SK-N-SH (cell line): ENCODE measurements around the gene CLCN1. TPM values are rescaled to one million over a fixed set of nuclear protein-coding genes. Genes with fewer than 3 reads are reported as not detected.

Source experiments
- CTCF ChIA-PET: fragments of 300-600, 350-600 bp; formaldehyde crosslinking; extraction: SDS; loops from one replicate; lab custom pipeline; 2021; lab: Yijun Ruan, JAX
- POLR2A ChIA-PET: fragments of 350-600 bp; sonication (Branson Sonifier 250); formaldehyde crosslinking; extraction: SDS; loops from one replicate; lab custom pipeline; 2020; ENCODE audit warnings: antibody characterized with exemption, inconsistent platforms; lab: Yijun Ruan, JAX
- DNase-seq: peaks from one replicate; pipeline ENCODE4 v3.0.0; 2012
- H2AFZ ChIP-seq: fragments of 200-600 bp; sonication (generic); 2 replicates; pipeline ENCODE4 v1.8.1; 2016; ENCODE audit warnings: antibody characterized with exemption, mild to moderate bottlenecking, low read depth
- H3F3A ChIP-seq: fragments of 200-600 bp; sonication (generic); replicated peaks from 2 replicates; pipeline ENCODE3; 2016; ENCODE audit warnings: antibody characterized with exemption, mild to moderate bottlenecking; ENCODE audit not compliant: insufficient read depth
- H3K27ac ChIP-seq, 2 experiments: fragments of 200-500 bp in 1 of 2; fragments of 200-600 bp in 1 of 2; sonication (Bioruptor generic) in 1 of 2; sonication (generic), shearing (Covaris generic) in 1 of 2; 2 replicates each; pipeline versions ENCODE4 v1.5.1 to v1.6.1; 2014 to 2016; ENCODE audit warnings: low read depth in 2 of 2, inconsistent platforms in 1 of 2, low read length in 1 of 2, mild to moderate bottlenecking in 1 of 2, mixed read lengths in 1 of 2
- H3K27me3 ChIP-seq: fragments of 200-600 bp; sonication (generic), shearing (Covaris generic); 2 replicates; pipeline ENCODE4 v1.6.1; 2016; ENCODE audit warnings: mixed run types; ENCODE audit not compliant: insufficient read depth
- H3K36me3 ChIP-seq, 2 experiments: fragments of 200-500 bp in 1 of 2; fragments of 200-600 bp in 1 of 2; sonication (Bioruptor generic) in 1 of 2; sonication (generic) in 1 of 2; replicated peaks in 1 of 2; 2 replicates each; pipeline versions ENCODE3 to v1.5.1; 2014 to 2016; ENCODE audit warnings: low read length in 1 of 2, mild to moderate bottlenecking in 1 of 2; ENCODE audit not compliant: insufficient read depth in 2 of 2, control insufficient read depth in 1 of 2
- H3K4me1 ChIP-seq, 2 experiments: fragments of 200-500 bp in 1 of 2; fragments of 200-600 bp in 1 of 2; sonication (Bioruptor generic) in 1 of 2; sonication (generic), shearing (Covaris generic) in 1 of 2; 2 replicates each; pipeline versions ENCODE4 v1.5.1 to v1.6.1; 2014 to 2016; ENCODE audit warnings: low read depth in 1 of 2, low read length in 1 of 2, mixed run types in 1 of 2; ENCODE audit not compliant: insufficient read depth in 2 of 2, control insufficient read depth in 1 of 2
- H3K4me2 ChIP-seq: fragments of 200-600 bp; sonication (generic), shearing (Covaris generic); 2 replicates; pipeline ENCODE4 v1.6.1; 2017; ENCODE audit warnings: mixed run types
- H3K4me3 ChIP-seq, 2 experiments: fragments of 200-500 bp in 1 of 2; fragments of 200-600 bp in 1 of 2; sonication (Bioruptor generic) in 1 of 2; sonication (generic), shearing (Covaris generic) in 1 of 2; 2 replicates each; pipeline versions ENCODE4 v1.5.1 to v1.8.1; 2014 to 2016; ENCODE audit warnings: low read depth in 2 of 2, inconsistent platforms in 1 of 2, low read length in 1 of 2, mild to moderate bottlenecking in 1 of 2, mixed read lengths in 1 of 2, moderate library complexity in 1 of 2
- H3K79me2 ChIP-seq: fragments of 200-600 bp; sonication (generic); 2 replicates; pipeline ENCODE4 v1.8.1; 2017; ENCODE audit warnings: mild to moderate bottlenecking; ENCODE audit not compliant: insufficient read depth
- H3K9ac ChIP-seq: fragments of 200-600 bp; sonication (generic); 2 replicates; pipeline ENCODE4 v1.6.1; 2017; ENCODE audit warnings: mixed run types
- H3K9me2 ChIP-seq: fragments of 200-600 bp; sonication (generic); 2 replicates; pipeline ENCODE4 v1.6.1; 2017; ENCODE audit warnings: mixed run types
- H3K9me3 ChIP-seq: fragments of 200-600 bp; sonication (generic); 2 replicates; pipeline ENCODE4 v1.6.1; 2017; ENCODE audit warnings: mixed run types, mild to moderate bottlenecking, moderate library complexity
- H4K20me1 ChIP-seq: fragments of 200-600 bp; sonication (generic); 2 replicates; pipeline ENCODE4 v1.6.1; 2017; ENCODE audit warnings: mild to moderate bottlenecking, mixed run types; ENCODE audit not compliant: insufficient read depth
- FOXJ3 ChIP-seq: sonication (generic); formaldehyde crosslinking; IDR thresholded peaks from 2 replicates; pipeline ENCODE4 v1.5.1; 2020; ENCODE audit warnings: mild to moderate bottlenecking, missing genetic modification reagents
- GABPA ChIP-seq: IDR thresholded peaks from 2 replicates; pipeline ENCODE4 v1.4.0; 2012; ENCODE audit warnings: low read depth, mild to moderate bottlenecking
- MXI1 ChIP-seq: IDR thresholded peaks from 2 replicates; pipeline ENCODE4 v1.6.1; 2012; ENCODE audit warnings: mild to moderate bottlenecking, low read depth, low read length, improper control_type of control experiment
- NRF1 ChIP-seq: IDR thresholded peaks from 2 replicates; pipeline ENCODE4 v1.6.1; 2012; ENCODE audit warnings: low read depth, mild to moderate bottlenecking, low read length
- SMC3 ChIP-seq: IDR thresholded peaks from 2 replicates; pipeline ENCODE4 v1.6.1; 2012; ENCODE audit warnings: low read depth, low read length, improper control_type of control experiment
- TCF12 ChIP-seq: IDR thresholded peaks from 2 replicates; pipeline ENCODE4 v1.4.0; 2012
- WGBS: methylation state at CpG from one replicate; pipeline ENCODE4 v1.1.6; 2017; ENCODE audit warnings: low lambda C conversion rate; 5-methylcytosine and 5-hydroxymethylcytosine counted together
- polyA plus RNA-seq, 3 experiments: library from polyadenylated mRNA; depleted of rRNA; stranded (reverse); fragments of >200 nt; gene quantifications; 2 replicates each; pipeline ENCODE4 v1.2.3, GENCODE V29; 2012
- TF ChIP-seq, protein P1 (sequence below): IDR thresholded peaks from 2 replicates; pipeline ENCODE4 v1.4.0; 2012; ENCODE audit warnings: low read depth, borderline replicate concordance
- TF ChIP-seq, protein P2 (sequence below): fragments of 150-350 bp; IDR thresholded peaks from 2 replicates; pipeline ENCODE4 v1.6.1; 2016; ENCODE audit warnings: mild to moderate bottlenecking, low read depth, low read length
- TF ChIP-seq, protein P3 (sequence below): fragments of 200-600 bp; sonication (generic); IDR thresholded peaks from 2 replicates; pipeline ENCODE4 v1.6.1; 2017; ENCODE audit warnings: antibody characterized with exemption, mild to moderate bottlenecking, moderate library complexity
- TF ChIP-seq, protein P4 (sequence below): IDR thresholded peaks from 2 replicates; pipeline ENCODE4; 2012

Gene CLCN1
- polyA plus RNA-seq, 1 of the 3 experiments (the other 2 are of a cell fraction), result 0.12 TPM

DNA sequence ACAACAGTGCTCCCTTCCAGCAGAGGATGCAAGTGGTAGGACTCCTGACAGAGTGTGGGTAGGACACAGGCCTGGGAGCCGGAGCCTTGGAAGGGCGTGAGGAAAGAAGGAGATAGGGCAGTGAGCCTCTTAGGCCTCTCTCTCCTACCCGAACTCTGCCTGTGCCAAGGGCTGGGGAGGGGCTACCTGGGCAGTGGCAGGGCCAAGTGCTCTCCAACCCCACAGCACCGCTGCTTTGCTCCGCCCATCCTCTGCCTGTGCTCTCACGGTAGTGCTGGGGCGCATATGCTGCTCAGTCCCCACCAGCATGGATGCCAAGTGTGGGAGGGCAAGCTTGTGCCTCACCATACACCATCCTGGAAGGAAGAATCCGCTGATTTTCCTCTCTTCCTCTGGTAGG, 39.1 kb downstream of the CLCN1 start:
- Histone ChIP-seq H3K79me2 (no peaks in the 10 kb centered on the region), H3K27ac (no peak overlapping the region), H4K20me1 (no peaks in the 10 kb centered on the region), H3K9me2 (no peaks in the 10 kb centered on the region), H3K4me1 (no peaks in the 10 kb centered on the region), H3K9me3 (no peaks in the 10 kb centered on the region), H3K27me3 (no peaks in the 10 kb centered on the region), H3K4me3 (no peak overlapping the region), H3F3A (no peaks in the 10 kb centered on the region), H3K36me3 (peaks cover 0 to 27% of the 10 kb centered on the region in 2 experiments), H3K4me2 (no peak overlapping the region), H3K9ac (no peak overlapping the region), H2AFZ (no peak overlapping the region)
- 76% methylated on average over 8 of the region's 8 CpGs for WGBS
- no peak for DNase-seq
- no peak for TF ChIP-seq NRF1
- TF ChIP-seq SMC3, result no peak
- TF ChIP-seq TCF12, result no peak
- TF ChIP-seq MXI1, result no peak
- no peak for TF ChIP-seq GABPA
- TF ChIP-seq, protein P1, sequence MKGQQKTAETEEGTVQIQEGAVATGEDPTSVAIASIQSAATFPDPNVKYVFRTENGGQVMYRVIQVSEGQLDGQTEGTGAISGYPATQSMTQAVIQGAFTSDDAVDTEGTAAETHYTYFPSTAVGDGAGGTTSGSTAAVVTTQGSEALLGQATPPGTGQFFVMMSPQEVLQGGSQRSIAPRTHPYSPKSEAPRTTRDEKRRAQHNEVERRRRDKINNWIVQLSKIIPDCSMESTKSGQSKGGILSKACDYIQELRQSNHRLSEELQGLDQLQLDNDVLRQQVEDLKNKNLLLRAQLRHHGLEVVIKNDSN, result no peak
- TF ChIP-seq, protein P2, sequence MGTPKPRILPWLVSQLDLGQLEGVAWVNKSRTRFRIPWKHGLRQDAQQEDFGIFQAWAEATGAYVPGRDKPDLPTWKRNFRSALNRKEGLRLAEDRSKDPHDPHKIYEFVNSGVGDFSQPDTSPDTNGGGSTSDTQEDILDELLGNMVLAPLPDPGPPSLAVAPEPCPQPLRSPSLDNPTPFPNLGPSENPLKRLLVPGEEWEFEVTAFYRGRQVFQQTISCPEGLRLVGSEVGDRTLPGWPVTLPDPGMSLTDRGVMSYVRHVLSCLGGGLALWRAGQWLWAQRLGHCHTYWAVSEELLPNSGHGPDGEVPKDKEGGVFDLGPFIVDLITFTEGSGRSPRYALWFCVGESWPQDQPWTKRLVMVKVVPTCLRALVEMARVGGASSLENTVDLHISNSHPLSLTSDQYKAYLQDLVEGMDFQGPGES, result no peak
- no peak for TF ChIP-seq FOXJ3 (CRISPR knock-in tag)
- CTCF ChIA-PET, result interaction anchor here (0.7 to 1.1 kb wide), 5 partner anchors 8 to 114 kb away, joined by 3 to 4 read pairs (median 3); partner anchors contain the start of gene GSTK1
- POLR2A ChIA-PET, result no interaction called here

DNA sequence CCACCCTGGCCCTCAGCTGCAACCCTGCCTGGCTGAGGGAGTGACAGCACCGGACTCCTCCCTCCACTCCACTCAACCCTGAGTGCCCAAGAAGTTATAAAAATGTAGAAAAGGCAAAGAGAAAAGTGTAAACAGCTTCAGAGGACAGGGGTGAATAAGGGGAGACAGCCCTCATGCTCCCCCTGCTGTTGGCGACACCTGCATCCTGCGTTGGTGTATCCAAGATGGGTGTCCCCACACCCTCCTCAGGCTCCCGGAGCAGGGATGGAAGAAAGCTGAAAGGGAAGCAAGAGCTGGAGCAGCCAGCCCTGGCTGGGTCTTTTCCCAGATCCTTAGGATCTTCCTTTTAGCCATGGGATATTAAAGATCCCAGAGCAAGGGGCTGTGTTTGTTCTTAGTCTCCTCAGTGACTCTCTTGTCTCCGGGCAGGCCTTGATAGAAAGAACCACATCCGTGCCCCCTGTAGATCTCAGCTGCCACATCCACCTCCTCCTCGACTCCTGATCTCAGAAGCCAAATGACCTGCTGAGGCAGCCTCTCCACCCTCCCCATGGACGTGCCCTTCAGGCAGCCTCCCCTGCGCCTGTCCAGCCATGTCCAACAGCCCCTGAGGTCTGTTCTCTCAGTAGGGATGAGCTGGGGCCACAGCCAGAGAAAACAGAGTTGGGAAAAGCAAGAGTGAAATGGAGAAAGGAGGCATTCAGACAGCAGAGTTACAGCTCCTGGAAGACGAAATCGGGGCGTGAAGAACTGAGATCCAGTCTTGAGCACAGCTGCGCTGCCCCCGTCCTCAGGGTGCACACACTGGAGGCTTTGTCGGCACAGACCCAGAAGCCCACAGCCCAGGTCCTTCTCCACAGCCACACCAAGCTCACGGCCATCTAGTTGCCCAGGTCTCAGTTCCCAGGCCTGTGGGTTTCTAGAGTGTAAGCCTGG, 39.8 kb downstream of the CLCN1 start:
- CTCF ChIA-PET, result interaction anchor here (0.7 to 2.0 kb wide), 8 partner anchors 9 to 821 kb away, joined by 3 to 6 read pairs (median 4); partner anchors contain the start of gene GSTK1
- TF ChIP-seq, protein P3, sequence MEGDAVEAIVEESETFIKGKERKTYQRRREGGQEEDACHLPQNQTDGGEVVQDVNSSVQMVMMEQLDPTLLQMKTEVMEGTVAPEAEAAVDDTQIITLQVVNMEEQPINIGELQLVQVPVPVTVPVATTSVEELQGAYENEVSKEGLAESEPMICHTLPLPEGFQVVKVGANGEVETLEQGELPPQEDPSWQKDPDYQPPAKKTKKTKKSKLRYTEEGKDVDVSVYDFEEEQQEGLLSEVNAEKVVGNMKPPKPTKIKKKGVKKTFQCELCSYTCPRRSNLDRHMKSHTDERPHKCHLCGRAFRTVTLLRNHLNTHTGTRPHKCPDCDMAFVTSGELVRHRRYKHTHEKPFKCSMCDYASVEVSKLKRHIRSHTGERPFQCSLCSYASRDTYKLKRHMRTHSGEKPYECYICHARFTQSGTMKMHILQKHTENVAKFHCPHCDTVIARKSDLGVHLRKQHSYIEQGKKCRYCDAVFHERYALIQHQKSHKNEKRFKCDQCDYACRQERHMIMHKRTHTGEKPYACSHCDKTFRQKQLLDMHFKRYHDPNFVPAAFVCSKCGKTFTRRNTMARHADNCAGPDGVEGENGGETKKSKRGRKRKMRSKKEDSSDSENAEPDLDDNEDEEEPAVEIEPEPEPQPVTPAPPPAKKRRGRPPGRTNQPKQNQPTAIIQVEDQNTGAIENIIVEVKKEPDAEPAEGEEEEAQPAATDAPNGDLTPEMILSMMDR, result peak; percentile 13; the same call in 1 of the 2 replicates
- TF ChIP-seq, protein P4, sequence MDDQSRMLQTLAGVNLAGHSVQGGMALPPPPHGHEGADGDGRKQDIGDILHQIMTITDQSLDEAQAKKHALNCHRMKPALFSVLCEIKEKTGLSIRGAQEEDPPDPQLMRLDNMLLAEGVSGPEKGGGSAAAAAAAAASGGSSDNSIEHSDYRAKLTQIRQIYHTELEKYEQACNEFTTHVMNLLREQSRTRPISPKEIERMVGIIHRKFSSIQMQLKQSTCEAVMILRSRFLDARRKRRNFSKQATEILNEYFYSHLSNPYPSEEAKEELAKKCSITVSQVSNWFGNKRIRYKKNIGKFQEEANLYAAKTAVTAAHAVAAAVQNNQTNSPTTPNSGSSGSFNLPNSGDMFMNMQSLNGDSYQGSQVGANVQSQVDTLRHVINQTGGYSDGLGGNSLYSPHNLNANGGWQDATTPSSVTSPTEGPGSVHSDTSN, result no peak
- no peak overlapping the region for H2AFZ ChIP-seq
- H3K9me2 ChIP-seq, result no peaks in the 10 kb centered on the region
- no peaks in the 10 kb centered on the region for H3F3A ChIP-seq
- H3K4me3 ChIP-seq, result no peak overlapping the region
- H3K4me2 ChIP-seq, result no peak overlapping the region
- H4K20me1 ChIP-seq, result no peaks in the 10 kb centered on the region
- POLR2A ChIA-PET, result no interaction called here
- no peaks in the 10 kb centered on the region for H3K4me1 ChIP-seq
- H3K27ac ChIP-seq, result no peak overlapping the region
- DNase-seq, result peak; percentile 45
- 84% methylated on average over 14 of the region's 16 CpGs for WGBS
- no peaks in the 10 kb centered on the region for H3K79me2 ChIP-seq
- peaks cover 0 to 27% of the 10 kb centered on the region in 2 experiments for H3K36me3 ChIP-seq
- H3K27me3 ChIP-seq, result no peaks in the 10 kb centered on the region
- no peak overlapping the region for H3K9ac ChIP-seq
- no peaks in the 10 kb centered on the region for H3K9me3 ChIP-seq
